GM19468 (cell line): ENCODE results near the gene TNFRSF8.
"Not testable (repeated sequence)": the region's sequence is repeated elsewhere in the genome, so short reads cannot be mapped to it uniquely, and the experiment has no call there.

Experiments used
- ATAC-seq: cut with Tn5 transposase; IDR thresholded peaks from one replicate; pipeline ENCODE4 v1.9.1; 2021; ENCODE audit warnings: mild to moderate bottlenecking, moderate library complexity, moderate number of reproducible peaks; ENCODE audit not compliant: unreplicated experiment; ENCODE audit errors: extremely low read depth

Gene TNFRSF8

GRCh38 chr1:12063141-12064072, at the start of gene TNFRSF8:
TSS of gene TNFRSF8 (plus strand) at chr1:12063303. CDS start at chr1:12063599, 296 bp downstream.
- ATAC-seq, result no peak

DNA sequence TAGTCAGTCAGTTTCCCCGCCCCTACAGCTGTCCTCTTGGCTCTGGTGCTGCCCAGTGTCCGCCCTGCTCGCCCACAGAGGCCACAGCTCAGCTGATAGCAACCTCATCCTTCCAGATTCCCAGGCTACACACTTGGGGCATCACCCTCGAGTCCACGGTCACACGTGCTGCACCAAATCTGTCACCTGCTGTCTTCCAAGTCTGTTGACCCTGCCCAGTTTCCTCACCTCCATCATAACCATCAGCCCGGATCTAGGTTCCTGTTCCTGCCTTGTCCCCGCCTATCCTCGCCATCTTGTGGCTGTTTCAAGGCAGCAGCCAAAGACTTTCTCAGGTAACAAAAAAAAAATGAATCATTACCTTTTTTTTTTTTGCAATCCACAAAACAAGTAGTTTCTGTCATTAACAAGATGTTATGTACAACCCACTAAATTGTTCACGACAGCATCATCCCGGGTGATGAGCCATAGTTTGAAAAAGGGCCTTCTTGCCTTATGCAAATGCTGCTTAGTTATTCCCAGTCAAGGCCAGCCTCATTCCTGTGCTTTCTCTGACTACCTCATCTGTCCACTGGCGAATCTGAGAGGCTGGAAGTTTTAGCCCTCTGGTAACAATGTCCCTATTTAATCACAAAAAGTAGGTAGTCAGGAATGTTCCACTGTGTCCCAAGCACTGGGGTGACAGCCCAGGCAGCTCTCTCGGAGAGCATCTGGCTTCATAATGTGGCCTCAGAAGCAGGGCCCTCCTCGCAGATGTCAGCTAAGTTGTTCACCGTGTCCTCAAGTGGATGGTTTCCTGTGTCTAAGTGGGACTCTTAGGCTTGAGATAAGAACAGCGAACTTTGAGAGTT, 48.7 kb upstream of the TNFRSF8 start:
- no peak for ATAC-seq

DNA sequence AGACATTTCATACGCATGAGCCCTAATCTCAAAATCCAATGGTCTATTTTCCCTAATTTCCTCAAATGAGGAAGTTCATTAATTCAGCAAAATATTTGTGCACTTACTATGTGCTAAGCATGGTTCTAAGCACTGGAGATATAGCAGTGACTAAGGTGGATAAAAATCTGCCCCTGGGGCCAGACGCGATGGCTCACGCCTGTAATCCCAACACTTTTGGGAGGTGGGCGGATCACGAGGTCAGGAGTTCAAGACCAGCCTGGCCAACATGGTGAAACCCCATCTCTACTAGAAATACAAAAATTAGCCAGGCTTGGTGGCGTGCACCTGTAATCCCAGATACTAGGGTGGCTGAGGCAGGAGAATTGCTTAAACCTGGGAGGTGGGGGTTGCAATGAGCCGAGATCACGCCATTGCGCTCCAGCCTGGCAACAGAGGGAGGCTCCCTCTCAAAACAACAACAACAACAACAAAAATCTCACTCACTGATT, 48.1 kb upstream of the TNFRSF8 start:
- ATAC-seq, result no peak

DNA sequence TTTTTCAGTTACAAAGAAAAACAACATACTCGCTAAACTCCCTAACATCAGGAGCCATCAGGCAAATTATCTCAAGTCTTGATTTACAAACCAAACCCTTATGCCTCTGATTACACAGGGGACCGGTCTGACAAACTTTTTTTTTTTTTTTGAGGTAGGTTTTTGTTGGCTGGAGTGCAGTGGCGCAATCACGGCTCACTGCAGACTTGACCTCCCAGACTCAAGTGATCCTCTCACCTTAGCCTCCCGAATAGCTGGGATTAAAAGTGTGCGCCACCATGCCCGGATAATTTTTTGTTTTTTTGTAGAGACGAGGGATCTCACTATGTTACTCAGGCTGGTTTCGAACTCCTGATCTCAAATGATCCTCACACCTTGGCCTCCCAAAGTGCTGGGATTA, 47.6 kb upstream of the TNFRSF8 start:
- ATAC-seq, result no peak

GRCh38 chr1:12016182-12016581, 46.9 kb upstream of the TNFRSF8 start:
- no peak for ATAC-seq

DNA sequence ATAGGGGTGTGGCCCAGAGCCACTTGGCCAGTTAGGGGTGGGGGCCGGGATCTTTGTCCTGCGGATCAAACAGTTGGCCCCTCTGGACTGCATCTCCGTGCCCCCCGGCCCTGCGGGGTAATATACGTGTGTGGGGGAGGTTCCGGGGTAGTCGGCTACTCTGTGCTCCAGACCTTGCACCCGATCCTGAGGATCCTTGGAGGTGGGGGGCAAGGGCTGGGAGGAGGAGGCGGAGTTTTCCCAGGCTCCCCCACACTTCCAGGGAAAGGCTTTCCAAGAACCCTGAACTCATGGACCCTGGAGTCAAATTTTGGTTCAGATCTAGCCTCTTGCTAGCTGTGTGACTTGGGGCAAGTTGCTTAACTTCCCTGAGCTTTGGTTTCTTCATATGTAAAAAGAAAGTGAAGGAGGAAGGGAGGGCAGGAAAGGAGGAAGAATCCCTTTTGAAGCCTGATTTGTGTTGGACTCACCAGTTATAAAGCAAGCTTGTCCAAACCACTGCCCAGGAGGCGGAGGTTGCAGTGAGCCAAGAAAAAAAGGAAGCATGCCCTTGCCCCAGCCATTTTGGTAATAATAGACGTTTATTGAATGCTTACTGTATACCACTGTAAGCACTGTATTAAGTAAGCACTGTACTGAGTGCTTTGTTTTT, 43.1 kb upstream of the TNFRSF8 start:
- no peak for ATAC-seq

DNA sequence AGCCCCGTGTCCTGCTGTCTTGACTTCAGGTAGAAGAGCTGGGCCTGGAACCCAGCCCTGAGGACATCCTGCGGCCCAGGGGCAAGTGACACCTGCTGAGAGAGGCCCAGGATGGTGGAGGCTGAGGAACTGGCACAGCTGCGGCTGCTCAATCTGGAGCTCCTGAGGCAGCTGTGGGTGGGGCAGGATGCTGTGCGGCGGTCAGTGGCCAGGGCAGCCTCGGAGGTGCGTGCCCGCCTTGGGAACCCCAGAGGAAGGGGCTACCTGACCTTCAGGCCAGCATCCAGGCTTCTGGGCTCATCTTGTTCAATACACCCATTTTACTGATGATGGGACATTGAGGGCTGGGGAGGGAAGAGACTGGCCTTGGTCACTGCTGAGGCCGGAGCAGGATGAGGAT, 41.5 kb upstream of the TNFRSF8 start:
- no peak for ATAC-seq

GRCh38 chr1:12022036-12022435, 41.1 kb upstream of the TNFRSF8 start:
- ATAC-seq, result no peak

DNA sequence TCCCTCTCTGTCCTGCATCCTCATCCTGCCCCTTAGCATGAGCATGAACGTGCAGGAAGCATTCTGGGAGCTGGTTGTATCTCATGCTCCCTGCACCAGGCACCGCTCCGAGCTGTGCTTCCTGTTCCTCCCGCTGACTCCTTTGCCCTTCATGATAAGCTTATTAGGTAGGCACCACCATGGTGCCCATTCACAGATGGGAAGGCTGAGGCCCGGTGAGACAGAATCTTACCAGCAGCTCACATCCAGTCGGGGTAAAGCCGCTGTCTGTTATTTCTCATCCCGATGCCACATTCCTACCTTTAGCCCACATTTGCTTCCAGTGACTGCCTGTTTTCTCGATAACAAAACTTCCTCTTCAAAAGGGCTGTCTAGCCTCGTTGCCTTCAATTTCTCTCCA, 36.5 kb upstream of the TNFRSF8 start:
- no peak for ATAC-seq

GRCh38 chr1:12028248-12028647, 34.9 kb upstream of the TNFRSF8 start:
- ATAC-seq, result no peak

GRCh38 chr1:12028957-12029511, 34.1 kb upstream of the TNFRSF8 start:
- ATAC-seq, result no peak

DNA sequence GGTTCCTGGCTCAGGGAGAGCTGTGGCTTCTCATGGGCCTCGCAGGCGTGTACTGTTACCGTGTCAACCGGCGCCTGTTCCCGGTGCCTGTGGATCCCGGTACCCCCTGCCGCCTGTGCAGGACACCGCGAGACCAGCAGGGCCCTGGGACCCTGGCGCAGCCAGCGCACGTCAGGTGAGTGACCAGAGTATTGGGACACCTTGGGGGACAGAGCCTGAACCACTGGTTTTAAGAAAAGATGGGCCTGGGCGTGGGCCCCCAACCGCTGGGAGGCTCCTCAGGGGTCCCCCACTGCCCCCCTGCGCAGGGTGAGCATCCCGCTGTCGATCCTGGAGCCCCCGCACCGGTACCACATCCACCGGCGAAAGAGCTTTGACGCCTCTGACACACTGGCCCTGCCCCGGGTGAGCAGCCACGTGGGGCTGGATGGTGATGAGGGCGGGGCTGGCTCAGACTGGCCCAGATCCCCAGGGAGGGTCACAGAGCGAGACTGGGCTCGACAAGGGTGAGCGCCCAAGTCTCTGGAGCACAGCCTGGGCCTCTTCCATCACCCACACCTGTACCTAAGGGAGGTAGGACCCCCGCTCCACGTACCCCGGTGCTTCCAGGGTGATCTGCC, 33.3 kb upstream of the TNFRSF8 start:
- no peak for ATAC-seq

DNA sequence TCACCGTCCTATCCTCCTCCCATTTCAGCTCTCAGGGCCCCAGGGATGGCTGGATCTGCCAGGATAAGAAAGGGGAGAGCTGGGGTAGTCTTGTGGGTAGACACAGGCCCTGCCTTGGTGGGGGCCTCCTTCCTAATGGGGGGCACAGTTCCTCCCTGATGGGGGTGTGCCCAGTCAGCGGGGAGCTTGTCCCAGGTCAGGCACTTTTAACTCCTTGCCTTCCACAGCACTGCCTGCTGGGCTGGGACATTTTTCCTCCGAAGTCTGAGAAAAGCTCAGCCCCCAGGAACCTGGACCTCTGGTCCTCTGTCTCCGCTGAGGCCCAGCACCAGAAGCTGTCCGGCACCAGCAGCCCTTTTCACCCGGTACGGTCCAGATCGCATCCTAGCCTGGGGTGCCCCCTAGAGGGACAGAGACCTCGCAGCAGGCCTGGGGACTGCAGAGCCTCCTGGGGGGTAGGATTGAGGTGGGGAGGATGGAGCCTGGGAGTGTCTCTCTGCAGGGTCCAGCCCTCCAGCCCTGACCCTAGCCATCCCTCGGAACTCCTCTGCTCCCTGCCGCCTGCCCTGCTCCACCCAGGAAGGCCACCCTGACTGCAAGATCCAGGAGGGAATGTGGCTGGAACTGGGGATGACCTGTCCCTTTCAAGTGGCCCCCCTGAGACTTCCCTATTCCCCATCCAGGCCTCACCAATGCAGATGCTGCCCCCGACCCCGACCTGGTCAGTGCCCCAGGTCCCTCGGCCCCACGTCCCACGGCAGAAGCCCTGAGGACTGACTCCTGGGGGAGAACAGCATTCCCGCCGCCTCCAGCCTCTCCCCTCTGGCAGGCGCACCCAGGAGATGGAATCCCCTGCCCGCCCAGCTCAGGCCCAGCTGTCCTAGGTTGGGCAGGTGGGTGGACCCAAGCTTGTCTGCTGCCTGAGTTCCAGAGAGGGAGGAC, 31.8 kb upstream of the TNFRSF8 start:
- no peak for ATAC-seq

DNA sequence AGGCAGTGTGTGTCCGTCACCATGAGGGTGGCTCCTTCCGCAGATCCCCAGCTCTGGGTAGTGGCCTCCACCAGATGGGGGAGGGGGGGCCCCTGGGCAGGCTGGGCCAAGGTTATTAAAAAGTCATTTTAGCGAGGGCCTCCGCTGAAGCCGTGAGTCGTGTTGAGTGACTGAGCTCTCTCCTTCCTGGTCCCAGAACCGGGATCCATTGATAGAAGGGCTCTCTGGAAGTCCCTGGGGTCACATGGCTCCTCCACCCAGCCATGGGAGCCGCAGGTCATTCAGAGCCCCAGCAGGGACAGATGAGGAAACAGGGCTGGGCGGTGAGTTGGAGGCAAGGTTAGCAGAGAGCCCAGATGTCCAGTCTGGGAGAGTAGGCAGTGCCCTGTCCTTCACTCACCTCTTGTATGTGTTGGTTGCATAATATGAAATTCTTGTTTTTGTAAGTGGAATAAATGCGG, 30.9 kb upstream of the TNFRSF8 start:
- no peak for ATAC-seq

DNA sequence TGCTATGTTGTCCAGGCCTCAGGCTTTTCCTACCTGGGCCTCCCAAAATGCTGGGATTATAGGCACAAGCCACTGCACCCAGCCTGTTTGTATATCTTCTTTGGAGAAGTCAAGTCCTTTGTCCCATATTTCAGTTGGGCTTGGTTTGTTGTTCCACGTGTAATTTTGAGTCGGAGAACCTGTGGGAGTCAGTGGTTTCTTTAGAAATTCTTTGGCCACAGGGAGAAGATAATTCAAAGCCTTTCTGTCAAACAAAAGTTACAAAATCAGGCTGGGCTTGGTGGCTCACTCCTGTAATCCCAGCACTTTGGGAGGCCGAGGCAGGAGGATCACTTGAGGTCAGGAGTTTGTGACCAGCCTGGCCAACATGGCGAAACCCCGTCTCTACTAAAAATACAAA, 29.7 kb upstream of the TNFRSF8 start:
- not testable (repeated sequence) for ATAC-seq

GRCh38 chr1:12034381-12034801, 28.7 kb upstream of the TNFRSF8 start:
- no peak for ATAC-seq

GRCh38 chr1:12035312-12035711, 27.8 kb upstream of the TNFRSF8 start:
- no peak for ATAC-seq
